Epidermal melanocyte (primary cell): ENCODE measurements around the gene MLNR.
A peak's percentile ranks its signal among the peaks of the same experiment; 100 is the strongest.

Source experiments
- DNase-seq: peaks from one replicate; pipeline ENCODE4 v3.0.0; 2011; ENCODE audit warnings: low spot score; ENCODE audit not compliant: insufficient read length

MLNR gene

GRCh38 chr13:49225223-49226042, 5.3 kb downstream of the MLNR start:
- no peak for DNase-seq

GRCh38 chr13:49226613-49227012, 6.5 kb downstream of the MLNR start:
- DNase-seq = no peak

GRCh38 chr13:49234741-49235140, 14.6 kb downstream of the MLNR start:
- DNase-seq = no peak

GRCh38 chr13:49235856-49236431, 15.8 kb downstream of the MLNR start:
- DNase-seq = no peak

GRCh38 chr13:49238621-49239020, 18.5 kb downstream of the MLNR start:
- DNase-seq = no peak

GRCh38 chr13:49240017-49240416, 19.9 kb downstream of the MLNR start:
- DNase-seq = no peak

GRCh38 chr13:49241296-49241695, 21.2 kb downstream of the MLNR start:
- no peak for DNase-seq

GRCh38 chr13:49245101-49245500, 25.0 kb downstream of the MLNR start:
- no peak for DNase-seq

GRCh38 chr13:49246850-49247642, 26.9 kb downstream of the MLNR start:
- no peak for DNase-seq

GRCh38 chr13:49247643-49248621, 27.8 kb downstream of the MLNR start, which contains the start of gene CDADC1:
Gene CDADC1, plus strand, starts transcription at chr13:49247925. Its CDS starts 113 bp downstream, at chr13:49248038.
- DNase-seq = peak; percentile 94

GRCh38 chr13:49248622-49249002, 28.5 kb downstream of the MLNR start:
- DNase-seq = no peak

GRCh38 chr13:49251326-49251725, 31.2 kb downstream of the MLNR start:
- no peak for DNase-seq

GRCh38 chr13:49253310-49253709, 33.2 kb downstream of the MLNR start:
- no peak for DNase-seq

- no peak for DNase-seq
Observed at GRCh38 chr13:49254007-49254406, 33.9 kb downstream of the MLNR start.

- DNase-seq = no peak
Observed at GRCh38 chr13:49256841-49257240, 36.7 kb downstream of the MLNR start.

GRCh38 chr13:49258089-49258796, 38.1 kb downstream of the MLNR start:
- no peak for DNase-seq

GRCh38 chr13:49259586-49259985, 39.4 kb downstream of the MLNR start:
- DNase-seq = no peak

- DNase-seq = no peak
Observed at GRCh38 chr13:49262634-49263033, 42.5 kb downstream of the MLNR start.

GRCh38 chr13:49265822-49266221, 45.7 kb downstream of the MLNR start:
- no peak for DNase-seq

- no peak for DNase-seq
Observed at GRCh38 chr13:49271264-49271663, 51.1 kb downstream of the MLNR start.
